ENCODE data around the gene NFIX. TPM values are rescaled to one million over a fixed set of nuclear protein-coding genes. Genes with fewer than 3 reads are reported as not detected.

Gene NFIX
- total and polyA plus RNA-seq, 2 donors (not counting 3 experiments of a cell fraction or from before 2014, with no cell fraction given) = 9.8 to 37.7 TPM

DNA sequence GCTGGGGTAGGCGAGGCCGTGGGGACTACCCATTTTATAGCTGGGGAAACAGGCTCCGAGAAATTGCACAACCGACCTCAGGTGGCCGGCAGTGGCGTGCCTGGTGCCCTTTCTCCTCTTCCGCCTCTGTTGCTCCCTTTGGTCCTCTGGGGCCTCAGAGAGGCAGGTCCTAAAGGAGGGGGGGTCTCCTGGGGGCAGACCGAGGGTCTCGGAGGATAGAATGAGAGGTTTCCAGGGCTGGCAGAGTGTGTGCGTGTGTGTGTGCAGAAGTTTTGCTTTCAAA is 143.6 kb downstream of the NFIX start:
- Histone ChIP-seq H3K27me3 (ENCODE audit: control insufficient read depth in 2 of 2, insufficient read depth in 2 of 2, low read length in 2 of 2) (no peaks in the 10 kb centered on the region), H3K4me2 (ENCODE audit: insufficient read depth, low read length) (no peak overlapping the region), H3K9me1 (replicated peaks; ENCODE audit: control insufficient read depth, extremely low read depth, insufficient read depth, low read length) (no peaks in the 10 kb centered on the region), H3K9me3 (replicated peaks; ENCODE audit: control insufficient read depth, insufficient read depth, low read length) (no peaks in the 10 kb centered on the region), H3K4me1 (ENCODE audit: control insufficient read depth, extremely low read depth, insufficient read depth, low read length) (no peaks in the 10 kb centered on the region), H3K36me3 (ENCODE audit: control insufficient read depth in 2 of 2, extremely low read depth in 1 of 2, insufficient read depth in 2 of 2, low read length in 2 of 2) (peaks cover 12 to 36% of the 10 kb centered on the region in 2 experiments), H3K9ac (replicated peaks; ENCODE audit: extremely low read depth, insufficient read depth, low read length) (no peak overlapping the region), H2AFZ (ENCODE audit: low read depth, low read length) (no peak overlapping the region), H3K79me2 (ENCODE audit: control insufficient read depth, insufficient read depth, low read length) (peaks cover 10% of the 10 kb centered on the region), H3K4me3 (replicated peaks in 1 of 3; ENCODE audit: insufficient read depth in 1 of 3, low read depth in 1 of 3, low read length in 3 of 3) (no peak overlapping the region), H3K27ac (ENCODE audit: insufficient read depth, low read depth, low read length) (no peak overlapping the region), H4K20me1 (replicated peaks; ENCODE audit: control insufficient read depth, extremely low read depth, insufficient read depth, low read length) (no peaks in the 10 kb centered on the region)
- no peak for DNase-seq (ENCODE audit: low read depth, low spot score)
- intact Hi-C loops (cut with micrococcal nuclease) = no loop called here
- TF ChIP-seq JUN (IDR thresholded peaks at IDR 0.05; ENCODE audit: borderline replicate concordance, insufficient read depth, insufficient read length, low read depth) = no peak
- TF ChIP-seq GATA2 (IDR thresholded peaks at IDR 0.05; ENCODE audit: insufficient read depth, insufficient read length, low read depth, low read length) = no peak
- TF ChIP-seq, protein P1, sequence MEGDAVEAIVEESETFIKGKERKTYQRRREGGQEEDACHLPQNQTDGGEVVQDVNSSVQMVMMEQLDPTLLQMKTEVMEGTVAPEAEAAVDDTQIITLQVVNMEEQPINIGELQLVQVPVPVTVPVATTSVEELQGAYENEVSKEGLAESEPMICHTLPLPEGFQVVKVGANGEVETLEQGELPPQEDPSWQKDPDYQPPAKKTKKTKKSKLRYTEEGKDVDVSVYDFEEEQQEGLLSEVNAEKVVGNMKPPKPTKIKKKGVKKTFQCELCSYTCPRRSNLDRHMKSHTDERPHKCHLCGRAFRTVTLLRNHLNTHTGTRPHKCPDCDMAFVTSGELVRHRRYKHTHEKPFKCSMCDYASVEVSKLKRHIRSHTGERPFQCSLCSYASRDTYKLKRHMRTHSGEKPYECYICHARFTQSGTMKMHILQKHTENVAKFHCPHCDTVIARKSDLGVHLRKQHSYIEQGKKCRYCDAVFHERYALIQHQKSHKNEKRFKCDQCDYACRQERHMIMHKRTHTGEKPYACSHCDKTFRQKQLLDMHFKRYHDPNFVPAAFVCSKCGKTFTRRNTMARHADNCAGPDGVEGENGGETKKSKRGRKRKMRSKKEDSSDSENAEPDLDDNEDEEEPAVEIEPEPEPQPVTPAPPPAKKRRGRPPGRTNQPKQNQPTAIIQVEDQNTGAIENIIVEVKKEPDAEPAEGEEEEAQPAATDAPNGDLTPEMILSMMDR (IDR thresholded peaks at IDR 0.05; ENCODE audit: extremely low read depth in 1 of 2, insufficient read depth in 1 of 2, low read depth in 1 of 2, low read length in 2 of 2) = no peak
- TF ChIP-seq POLR2A (IDR thresholded peaks at IDR 0.05; ENCODE audit: low read depth, low read length) = no peak
- no peak for TF ChIP-seq POLR2AphosphoS5 (IDR thresholded peaks at IDR 0.05; ENCODE audit: insufficient read depth, low read depth, low read length)
- TF ChIP-seq, protein P2, sequence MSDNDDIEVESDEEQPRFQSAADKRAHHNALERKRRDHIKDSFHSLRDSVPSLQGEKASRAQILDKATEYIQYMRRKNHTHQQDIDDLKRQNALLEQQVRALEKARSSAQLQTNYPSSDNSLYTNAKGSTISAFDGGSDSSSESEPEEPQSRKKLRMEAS (IDR thresholded peaks at IDR 0.05; ENCODE audit: insufficient read depth, insufficient read length) = no peak
- TF ChIP-seq EZH2 (IDR thresholded peaks at IDR 0.05; ENCODE audit: borderline replicate concordance, low read depth, low read length, severe bottlenecking) = no peak
- TF ChIP-seq FOS (IDR thresholded peaks at IDR 0.05; ENCODE audit: borderline replicate concordance, insufficient read depth, low read length) = no peak
- BruUV-seq (replicated peaks) = no TSS peak
- POLR2A ChIA-PET = no interaction called here
- FAIRE-seq = no peak
- CTCF ChIA-PET = no interaction called here
- dilution Hi-C loops (cut with MboI; ENCODE audit: extremely low pct_ligation_motif_present, low sequenced_read_pairs) = no loop called here

All from endothelial cell of umbilical vein (primary cell).